Dermis blood vessel endothelial cell (primary cell): ENCODE data around the gene PSME3IP1. TPM values are rescaled to one million over a fixed set of nuclear protein-coding genes. Genes with fewer than 3 reads are reported as not detected.
A peak's percentile ranks its signal among the peaks of the same experiment; 100 is the strongest.

ENCODE experiments used
- DNase-seq: peaks from one replicate; pipeline ENCODE4 v3.0.0; 2010
- total RNA-seq: library from RNA; depleted of rRNA; stranded (reverse); fragments of >200 nt; gene quantifications from 2 replicates; pipeline ENCODE4 v1.2.3, GENCODE V29; 2014

PSME3IP1 gene
- total RNA-seq, 1 donor from 2014 or later = 87.3 TPM

- no peak for DNase-seq
Measured at GRCh38 chr16:57166951-57167350, 18.9 kb downstream of the PSME3IP1 start.

GRCh38 chr16:57166451-57166850 lies 19.4 kb downstream of the PSME3IP1 start:
- DNase-seq = no peak

- no peak for DNase-seq
Measured at GRCh38 chr16:57165938-57166337, 19.9 kb downstream of the PSME3IP1 start.

DNA sequence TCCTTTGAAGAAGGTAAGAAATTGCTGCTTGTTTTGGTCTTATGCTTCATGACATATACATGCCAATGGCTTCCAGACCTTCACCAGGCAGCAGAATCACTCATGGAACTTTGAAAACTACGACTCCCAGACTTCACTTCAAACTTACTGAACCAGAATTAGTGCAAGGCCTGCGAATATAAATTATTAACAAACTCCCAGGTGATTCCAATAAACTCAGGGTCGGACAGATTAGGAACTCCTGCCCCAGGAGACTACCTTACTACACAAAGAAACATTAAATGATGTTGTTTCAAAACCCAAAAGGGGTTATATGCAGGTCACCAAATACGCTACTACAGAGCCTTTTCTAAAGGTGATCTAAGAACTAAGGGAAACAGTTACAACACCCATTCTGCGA lies 20.4 kb downstream of the PSME3IP1 start:
- DNase-seq = no peak

GRCh38 chr16:57163842-57164241 lies 22.0 kb downstream of the PSME3IP1 start:
- no peak for DNase-seq

DNA sequence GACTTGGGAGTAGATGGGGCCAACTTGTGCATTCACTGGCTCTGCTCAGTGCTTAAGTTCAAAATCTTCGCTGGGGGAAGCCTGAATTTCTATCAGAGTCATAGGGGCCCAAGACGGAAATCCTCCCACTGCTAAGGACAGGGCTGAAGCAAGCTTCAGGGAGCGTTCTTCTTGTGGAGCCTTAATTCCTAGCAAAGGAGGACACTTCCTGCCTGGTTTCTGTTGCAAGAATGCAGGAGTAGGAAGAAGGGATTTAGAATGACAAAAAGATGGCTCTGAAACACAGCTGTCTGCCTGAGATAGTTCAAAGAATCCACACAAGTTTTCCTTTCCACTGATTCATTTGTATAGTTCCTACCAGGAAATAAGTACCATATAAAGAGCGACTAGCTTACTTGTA lies 26.4 kb downstream of the PSME3IP1 start:
- DNase-seq = no peak

DNA sequence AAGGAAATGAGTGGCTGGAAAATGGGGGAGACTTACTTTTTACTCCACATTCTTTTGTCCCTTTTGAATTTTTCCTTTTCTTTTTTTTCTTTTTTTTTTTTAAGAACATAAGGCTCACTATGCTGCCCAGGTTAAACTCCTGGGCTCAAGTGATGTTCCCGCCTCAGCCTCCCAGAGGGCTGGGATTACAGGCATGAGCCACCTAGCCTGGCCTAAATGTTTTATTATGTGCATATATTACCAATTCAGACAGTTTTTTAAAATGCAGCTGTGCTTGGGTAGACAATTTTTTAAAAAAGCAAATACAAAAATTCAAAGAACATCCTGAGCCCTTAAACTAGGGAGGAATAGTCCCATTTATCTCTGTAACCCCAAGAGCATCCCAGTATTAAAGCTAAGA lies 28.3 kb downstream of the PSME3IP1 start:
- DNase-seq = no peak

DNA sequence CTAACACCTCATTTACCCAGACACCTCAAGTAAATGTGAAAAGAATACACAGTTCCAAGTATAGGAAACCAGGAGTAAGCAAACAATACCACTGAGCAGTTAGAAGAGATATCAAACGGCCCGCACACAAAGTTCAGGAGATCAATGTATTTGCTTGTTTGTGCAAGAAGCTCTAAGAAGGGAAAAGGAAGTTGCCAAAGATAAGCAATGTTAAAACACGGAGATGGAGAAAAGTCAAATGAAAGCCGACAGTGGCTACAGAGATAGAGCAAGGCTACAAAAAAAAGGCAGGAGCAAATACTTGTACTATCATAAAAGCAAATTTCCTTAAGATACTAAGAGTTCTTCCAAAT lies 29.5 kb downstream of the PSME3IP1 start:
- no peak for DNase-seq

- no peak for DNase-seq
Measured at GRCh38 chr16:57155702-57156350, 30.0 kb downstream of the PSME3IP1 start.

- DNase-seq = no peak
Measured at GRCh38 chr16:57153841-57154240, 32.0 kb downstream of the PSME3IP1 start.

DNA sequence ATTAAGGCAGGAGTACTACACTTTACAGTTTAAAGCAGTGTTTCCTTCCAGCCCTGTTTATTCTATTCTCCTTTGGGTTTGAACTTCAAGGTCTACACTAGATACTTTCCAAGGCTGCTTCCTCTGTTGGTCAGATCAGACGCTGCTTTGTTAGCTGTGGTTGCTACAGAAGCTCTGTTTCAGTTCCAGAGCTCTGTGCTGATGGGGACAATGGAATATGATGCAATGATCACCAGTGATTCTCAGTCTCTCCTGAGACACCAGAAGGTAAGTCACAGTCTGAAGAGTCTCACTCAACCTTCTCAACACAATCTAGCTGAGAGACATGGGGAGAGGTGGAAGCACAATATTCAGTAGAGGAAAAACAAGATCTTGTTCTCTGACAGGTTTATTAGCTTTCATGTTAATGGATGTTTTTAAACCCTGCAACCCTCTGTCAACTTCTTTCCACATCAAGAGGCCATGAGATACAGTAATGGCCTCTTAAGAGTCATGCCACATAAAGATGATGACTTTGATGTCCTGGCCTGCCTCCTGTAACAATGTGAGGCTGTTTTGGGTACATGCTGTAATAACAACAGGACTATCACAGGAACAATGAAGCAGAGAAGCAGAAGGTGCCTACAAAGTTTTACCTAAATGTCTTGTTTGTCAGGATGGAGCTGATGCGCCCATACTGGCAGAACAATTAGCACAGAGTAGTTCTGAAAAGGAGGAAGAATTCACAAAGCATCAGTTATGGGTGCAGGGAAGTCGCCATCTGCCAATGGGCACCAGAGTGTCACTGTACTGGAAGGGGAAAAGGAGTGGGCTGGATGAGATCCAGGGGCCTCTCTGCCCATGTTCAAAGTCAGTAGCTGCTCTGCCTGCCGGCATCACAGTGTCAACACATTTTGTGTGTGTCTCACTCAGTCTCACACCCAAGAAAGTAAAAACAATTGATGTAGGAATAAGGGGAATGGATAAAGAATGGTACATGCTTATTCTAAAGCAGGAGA lies 33.4 kb downstream of the PSME3IP1 start:
- DNase-seq = no peak

DNA sequence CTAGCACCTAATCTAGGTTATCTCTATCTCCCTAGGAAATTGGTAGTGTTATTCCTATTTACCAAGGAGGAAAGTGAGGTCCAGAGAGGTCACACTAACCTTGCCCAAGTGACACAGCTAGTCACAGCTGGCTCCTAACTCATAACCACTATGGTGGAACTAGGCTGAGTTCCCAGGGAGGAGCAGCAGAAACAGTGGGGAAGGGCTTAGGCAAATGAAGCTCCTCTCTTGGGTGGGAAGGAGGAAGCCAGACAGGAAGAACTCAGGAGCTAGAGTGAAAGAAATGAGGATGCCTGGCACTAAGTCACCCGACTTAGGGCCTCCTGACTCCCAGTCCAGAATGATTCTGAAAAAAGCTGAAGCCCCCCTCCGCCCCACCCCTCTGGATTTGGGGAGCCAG lies 34.5 kb downstream of the PSME3IP1 start:
- no peak for DNase-seq

DNA sequence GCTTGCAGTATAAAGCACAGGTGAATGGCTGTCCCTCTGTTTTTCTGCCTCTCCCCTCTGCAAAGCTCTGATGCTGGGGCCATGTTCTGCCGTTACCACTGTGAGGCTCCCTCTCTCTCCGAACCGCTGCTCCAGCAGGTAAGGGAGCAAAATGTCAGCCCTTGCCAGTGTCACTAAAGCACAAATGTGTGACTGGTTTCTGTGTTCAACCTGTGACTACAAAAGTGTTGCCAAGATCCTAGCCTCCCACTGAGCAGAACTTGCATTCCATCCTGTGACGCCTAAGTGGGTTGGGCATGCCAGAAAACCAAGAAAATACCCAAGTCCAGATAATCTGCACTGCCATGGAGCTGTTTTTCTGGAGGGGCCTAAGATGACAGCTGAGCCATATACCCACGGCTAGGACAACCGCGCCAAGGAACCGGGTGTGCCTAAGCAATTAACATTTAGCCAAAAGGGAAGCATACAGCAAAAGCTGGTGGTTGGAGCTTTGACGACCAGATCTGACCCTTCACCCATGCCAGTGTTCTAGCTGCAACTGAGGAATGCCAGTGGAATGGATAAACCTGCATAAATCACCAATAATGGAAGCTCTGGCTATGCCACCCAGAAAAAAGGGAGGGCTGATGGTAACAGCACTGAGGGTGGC lies 35.0 kb downstream of the PSME3IP1 start:
- DNase-seq = no peak

DNA sequence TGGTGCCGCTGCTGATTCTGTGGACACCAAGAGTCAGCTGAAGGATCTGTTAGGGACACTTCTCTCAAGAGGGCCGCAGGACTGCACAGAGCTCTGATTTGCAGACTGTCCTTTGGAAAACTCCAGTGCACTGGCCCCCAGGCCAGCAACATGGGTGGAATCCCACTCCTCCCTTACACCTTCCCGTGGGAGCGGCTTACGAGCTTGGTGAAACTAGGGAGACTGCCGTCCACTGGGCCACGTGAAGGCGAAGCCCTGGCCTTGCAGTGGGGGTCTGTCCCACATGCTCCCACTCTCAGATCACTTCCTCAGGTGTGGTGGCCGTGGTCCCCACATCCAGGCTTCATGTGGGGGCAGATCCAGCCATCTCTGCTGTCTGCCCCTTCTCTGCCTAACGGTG lies 36.4 kb downstream of the PSME3IP1 start:
- no peak for DNase-seq

DNA sequence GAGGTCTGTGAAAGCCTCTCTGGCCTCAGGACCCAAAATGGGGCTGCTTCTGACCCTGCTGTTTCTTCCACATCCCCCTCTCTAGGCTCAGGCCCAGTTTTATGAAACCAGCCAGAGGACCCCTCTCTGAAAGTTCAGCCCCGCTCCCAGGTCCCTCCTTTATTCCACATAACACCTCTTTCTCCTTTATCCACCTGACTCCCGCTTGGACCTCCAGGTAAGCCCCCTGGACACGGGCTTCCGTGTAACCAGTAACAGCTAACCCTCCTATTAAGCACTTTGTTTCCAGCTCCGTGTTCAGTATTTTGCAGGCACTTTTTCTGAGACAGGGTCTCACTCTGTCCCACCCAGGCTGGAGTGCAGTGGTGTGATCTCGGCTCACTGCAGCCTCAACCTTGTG lies 37.4 kb downstream of the PSME3IP1 start:
- no peak for DNase-seq

DNA sequence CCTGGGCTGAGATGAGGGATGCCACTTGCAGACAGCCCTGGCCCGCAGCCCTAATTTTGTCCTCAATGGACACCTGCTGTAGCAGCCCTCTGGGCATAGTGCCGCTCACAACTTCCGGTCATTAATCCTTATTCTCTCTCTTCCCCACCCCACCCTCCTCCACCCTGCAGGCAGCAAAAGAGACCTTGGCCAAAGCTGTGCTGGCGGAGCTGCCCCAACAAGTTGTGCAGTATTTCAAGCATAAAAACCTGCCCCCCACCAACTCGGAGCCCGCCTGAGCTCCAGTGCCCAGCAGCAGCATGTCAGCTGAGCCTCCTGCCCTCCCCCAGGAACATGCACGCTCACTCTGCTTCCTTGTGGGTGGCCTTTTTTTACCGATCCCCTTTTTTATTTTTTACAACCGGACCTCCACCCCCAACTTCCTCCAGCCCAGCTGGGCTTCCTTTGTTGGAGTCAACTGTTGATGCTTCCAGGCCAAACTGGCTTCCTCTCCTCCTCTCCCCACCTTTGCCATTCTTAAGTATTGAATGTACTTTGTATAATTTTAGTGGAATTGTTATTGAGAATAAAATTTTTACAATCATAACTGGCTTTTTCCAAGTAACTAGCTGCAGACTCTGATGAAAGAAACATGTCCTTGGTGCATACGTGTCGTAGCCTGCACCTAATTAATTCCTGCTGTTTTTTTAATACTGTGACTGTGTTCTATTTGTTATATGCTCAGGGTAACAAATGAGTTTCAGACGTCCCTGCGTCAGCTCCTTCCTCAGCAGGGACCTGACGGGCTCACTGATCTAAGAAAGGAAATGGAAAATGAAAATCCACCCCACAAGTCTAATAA lies 38.2 kb downstream of the PSME3IP1 start:
- peak; percentile 82 for DNase-seq

DNA sequence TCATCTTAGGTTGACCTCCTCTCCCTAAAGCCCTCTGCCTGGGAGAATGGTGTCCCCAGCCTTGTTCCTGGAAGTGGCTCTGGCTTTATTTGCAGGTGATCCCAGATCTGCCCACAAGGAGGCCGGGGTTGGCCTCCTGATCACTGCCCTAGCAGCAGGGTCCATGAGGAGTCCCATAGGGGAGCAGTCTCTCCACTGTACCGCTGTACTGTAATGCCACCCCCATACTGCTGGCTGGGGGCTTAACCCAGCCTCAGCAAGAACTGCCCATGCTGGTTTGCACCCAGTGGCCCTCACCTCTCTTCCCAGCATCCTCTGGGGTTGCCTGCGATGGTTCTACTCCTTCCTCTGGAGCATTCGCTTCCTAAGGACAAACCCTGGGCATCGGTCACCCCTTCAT lies 39.1 kb downstream of the PSME3IP1 start:
- DNase-seq = peak; percentile 45

DNA sequence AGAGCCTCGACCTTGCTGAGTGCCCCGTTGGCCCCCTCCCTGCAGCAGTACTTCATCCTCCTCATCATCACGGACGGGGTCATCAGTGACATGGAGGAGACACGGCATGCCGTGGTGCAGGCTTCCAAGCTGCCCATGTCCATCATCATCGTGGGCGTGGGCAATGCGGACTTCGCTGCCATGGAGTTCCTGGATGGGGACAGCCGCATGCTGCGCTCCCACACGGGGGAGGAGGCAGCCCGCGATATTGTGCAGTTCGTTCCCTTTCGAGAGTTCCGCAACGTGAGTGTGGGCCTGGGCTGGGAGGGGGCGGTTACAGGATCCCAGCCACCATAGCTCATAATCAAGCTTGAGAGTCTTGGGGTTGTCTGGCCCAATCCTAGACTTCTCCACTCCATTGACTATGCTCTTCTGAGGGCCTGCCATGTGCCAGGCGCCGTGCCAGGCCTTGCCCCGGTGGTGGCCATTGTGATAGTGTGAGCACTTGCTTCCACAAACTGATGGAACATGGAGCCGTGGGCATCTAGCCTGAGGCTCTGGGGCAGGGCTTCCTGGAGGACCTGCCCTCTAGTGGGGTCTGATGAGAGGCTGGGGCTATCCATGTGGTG lies 39.7 kb downstream of the PSME3IP1 start:
- no peak for DNase-seq

- peak; percentile 76 for DNase-seq
Measured at GRCh38 chr16:57145046-57146021, 40.5 kb downstream of the PSME3IP1 start.

GRCh38 chr16:57144027-57144426 lies 41.8 kb downstream of the PSME3IP1 start:
- DNase-seq = no peak
